Mucosa of descending colon (tissue), 3 donors: Measurements from ENCODE around the gene TAF8. TPM values are rescaled to one million over a fixed set of nuclear protein-coding genes. Genes with fewer than 3 reads are reported as not detected.

ENCODE experiments used
- ATAC-seq: fragments of 200-7000 bp; cut with Tn5 transposase; one replicate; pipeline ENCODE4 v1.9.1; 2020; ENCODE audit warnings: mild to moderate bottlenecking, moderate library complexity
- DNase-seq, 3 donors: peaks; one replicate each; pipeline ENCODE4 v3.0.0-alpha.2; 2020
- H3K36me3 ChIP-seq: fragments of 200-600 bp; one replicate; pipeline ENCODE4 v1.8.0; 2021; ENCODE audit warnings: low read depth, mild to moderate bottlenecking
- H3K4me1 ChIP-seq: fragments of 200-600 bp; one replicate; pipeline ENCODE4 v1.8.0; 2021; ENCODE audit warnings: low read depth, mild to moderate bottlenecking
- H3K4me3 ChIP-seq: fragments of 200-600 bp; one replicate; pipeline ENCODE4 v1.8.0; 2021; ENCODE audit warnings: mild to moderate bottlenecking
- H3K9me3 ChIP-seq: fragments of 200-600 bp; one replicate; pipeline ENCODE4 v1.8.0; 2021; ENCODE audit warnings: mild to moderate bottlenecking
- CTCF ChIP-seq: fragments of 200-600 bp; IDR thresholded peaks from one replicate; pipeline ENCODE4 v1.8.0; 2022; ENCODE audit warnings: antibody characterized with exemption, mild to moderate bottlenecking
- intact Hi-C, 2 donors: fragments of 100-400 bp; cut with DNase I in 1 of 2; cut with micrococcal nuclease in 1 of 2; formaldehyde crosslinking; loops; one replicate each; pipeline versions ENCODE4 v1.11.0 to v1.11.1; 2022; cut with DNase I, micrococcal nuclease
- total RNA-seq, 3 donors: library from RNA; stranded (reverse); fragmentation: NEBNext Ultra II Directional in 2 of 3; extraction: Animal tissue kit (Norgen Biotek cat#: 25700) in 2 of 3; gene quantifications; one replicate each; pipeline versions ENCODE4 v1.2.1 to v1.2.4, GENCODE V29; 2021 to 2023
- donor health status: DM: no; HTN: no; CAD: no; lungs with moderate emphysema.
- donor health status: DM: no; HTN: no; CAD: no.
- donor health status: DM: no; HTN: yes; CAD: no.

Gene TAF8
- total RNA-seq, 3 donors from 2014 or later, result 22.1 to 35.2 (median 25.0) TPM

GRCh38 chr6:42100029-42100901 lies 49.9 kb downstream of the TAF8 start:
- Histone ChIP-seq H3K4me1 (peaks cover 55% of the 10 kb centered on the region), H3K36me3 (no peaks in the 10 kb centered on the region), H3K9me3 (no peaks in the 10 kb centered on the region), H3K4me3 (no peak overlapping the region)
- ATAC-seq, result peak; percentile 56
- no peak for TF ChIP-seq CTCF
- peak in 1 of 3 donors; percentile 42 for DNase-seq
- intact Hi-C loops, result no loop called here

DNA sequence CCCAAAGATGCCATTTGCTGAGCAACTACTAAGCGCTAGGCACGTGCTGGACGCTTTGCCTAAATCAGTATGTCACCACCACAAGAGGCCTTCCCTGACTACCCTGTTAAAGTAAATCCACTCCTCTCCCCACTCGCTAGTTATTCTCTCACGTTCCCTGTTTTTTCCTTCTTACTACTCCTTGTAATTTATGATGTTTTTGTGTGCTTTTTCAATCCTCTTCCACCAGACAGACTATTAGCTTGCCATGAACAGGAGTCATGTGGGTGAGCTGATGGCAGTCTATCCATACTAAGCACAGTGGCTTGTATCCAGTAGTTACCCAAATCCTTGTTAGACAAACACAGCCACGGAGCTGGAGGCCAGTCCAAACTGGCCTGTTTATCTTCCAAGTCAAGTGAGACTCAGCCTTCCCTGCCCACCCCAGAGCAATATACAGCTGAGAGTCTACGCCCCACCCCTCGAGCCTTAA lies 50.9 kb downstream of the TAF8 start:
- intact Hi-C loops, result no loop called here
- peaks cover 55% of the 10 kb centered on the region for H3K4me1 ChIP-seq
- DNase-seq (peak in 1 of 3 donors; percentile 69), ATAC-seq (peak; percentile 41)
- H3K9me3 ChIP-seq, result no peaks in the 10 kb centered on the region
- H3K4me3 ChIP-seq, result no peak overlapping the region
- TF ChIP-seq CTCF, result no peak
- no peaks in the 10 kb centered on the region for H3K36me3 ChIP-seq

GRCh38 chr6:42103216-42103615 lies 52.9 kb downstream of the TAF8 start:
- TF ChIP-seq CTCF, result no peak
- H3K4me3 ChIP-seq, result no peak overlapping the region
- H3K9me3 ChIP-seq, result no peaks in the 10 kb centered on the region
- H3K36me3 ChIP-seq, result no peaks in the 10 kb centered on the region
- DNase-seq (peak in 1 of 3 donors; percentile 73), ATAC-seq (peak; percentile 35)
- H3K4me1 ChIP-seq, result peaks cover 55% of the 10 kb centered on the region
- intact Hi-C loops, result no loop called here

DNA sequence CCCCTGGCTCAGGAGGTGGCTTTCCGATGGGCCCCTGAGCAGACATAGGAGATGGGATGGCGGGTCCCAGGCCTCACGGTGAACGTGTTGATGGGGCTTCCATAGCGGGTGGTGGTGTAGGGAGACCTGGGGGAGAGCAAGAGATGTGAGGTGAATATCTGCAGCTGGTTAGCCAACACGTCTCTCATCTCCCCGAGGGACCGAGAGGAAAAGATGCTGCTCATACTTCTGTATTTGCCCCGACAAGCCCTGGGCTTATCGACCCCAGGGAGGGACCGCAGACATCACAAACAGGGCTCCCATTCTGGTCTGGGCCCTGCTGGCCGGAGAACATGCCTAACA lies 53.4 kb downstream of the TAF8 start:
- no peaks in the 10 kb centered on the region for H3K9me3 ChIP-seq
- H3K4me1 ChIP-seq, result peaks cover 50% of the 10 kb centered on the region
- intact Hi-C loops, result no loop called here
- no peak for TF ChIP-seq CTCF
- no peak overlapping the region for H3K4me3 ChIP-seq
- no peaks in the 10 kb centered on the region for H3K36me3 ChIP-seq
- no peak for DNase-seq
- ATAC-seq, result no peak

DNA sequence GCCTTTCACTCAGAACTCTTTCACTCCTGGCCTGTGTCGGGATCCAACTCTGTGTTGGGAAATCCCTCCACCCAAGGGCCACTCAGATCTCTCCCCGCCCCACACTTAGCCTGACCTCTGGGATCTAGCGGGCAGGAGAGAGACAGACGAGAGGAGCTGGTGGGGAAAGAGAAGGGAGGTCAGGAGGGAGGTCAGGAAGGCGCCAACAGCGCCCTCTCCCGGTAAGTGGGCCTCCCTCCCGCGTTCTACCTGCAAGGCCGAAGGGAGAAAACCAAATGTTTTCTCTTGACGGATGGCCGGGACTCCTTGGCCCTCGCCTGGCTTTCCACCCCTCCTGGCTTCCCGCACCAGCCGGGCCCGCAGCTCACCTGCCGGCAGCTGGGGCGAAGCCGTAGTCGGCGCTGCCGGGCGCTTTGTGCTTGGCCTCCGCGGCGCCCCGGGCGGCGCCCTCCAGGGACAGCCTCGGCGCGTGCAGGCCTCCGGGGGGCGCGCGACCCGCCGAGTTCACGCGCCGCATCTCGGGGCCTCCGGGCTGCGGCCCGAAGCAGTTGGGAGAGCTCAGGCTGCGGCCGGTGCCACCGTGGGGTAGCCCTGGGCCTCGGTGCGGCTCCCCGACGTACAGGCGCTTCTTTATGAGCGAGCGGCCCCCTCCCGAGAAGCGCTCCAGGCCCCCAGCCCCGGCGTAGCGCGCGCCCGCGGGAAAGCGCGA lies 53.9 kb downstream of the TAF8 start:
- intact Hi-C loops, result no loop called here
- peak; percentile 31 for TF ChIP-seq CTCF
- H3K36me3 ChIP-seq, result no peaks in the 10 kb centered on the region
- DNase-seq (peak in 2 of 3 donors; percentile 65 to 67), ATAC-seq (peak; percentile 5)
- no peak overlapping the region for H3K4me3 ChIP-seq
- H3K4me1 ChIP-seq, result peaks cover 45% of the 10 kb centered on the region
- no peaks in the 10 kb centered on the region for H3K9me3 ChIP-seq
